Astrocyte (in vitro differentiated cells and primary cell): ENCODE measurements around the gene RAB27B.

Experiments
- EZH2 ChIP-seq: IDR thresholded peaks from 2 replicates; pipeline ENCODE4 v1.6.1; 2012; ENCODE audit warnings: mild to moderate bottlenecking, low read length, inconsistent platforms; ENCODE audit not compliant: insufficient read depth
- TF ChIP-seq, protein P1 (sequence below): IDR thresholded peaks from 2 replicates; pipeline ENCODE4 v1.5.1; 2011; ENCODE audit warnings: low read depth, mild to moderate bottlenecking, inconsistent platforms, low read length, moderate library complexity; ENCODE audit not compliant: insufficient read depth

DNA sequence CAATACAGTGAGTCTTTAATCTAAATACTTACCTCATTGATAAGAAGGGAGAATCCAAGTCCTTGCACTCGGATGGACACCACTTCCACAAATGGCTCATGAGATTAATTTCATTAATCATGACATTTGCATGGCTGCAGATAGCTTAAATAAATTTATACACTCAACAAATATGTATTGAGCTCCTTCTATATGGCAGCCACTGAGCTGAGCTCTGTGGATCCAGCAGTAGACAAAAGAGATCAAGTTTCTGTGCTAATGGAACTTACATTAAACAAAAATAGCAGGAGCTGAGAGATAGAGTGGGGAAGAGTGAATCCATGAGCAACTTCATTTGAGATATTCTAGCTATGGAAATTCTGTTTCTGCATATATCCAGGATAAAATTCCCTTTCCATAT, 44.4 kb downstream of the RAB27B start:
- TF ChIP-seq, protein P1, sequence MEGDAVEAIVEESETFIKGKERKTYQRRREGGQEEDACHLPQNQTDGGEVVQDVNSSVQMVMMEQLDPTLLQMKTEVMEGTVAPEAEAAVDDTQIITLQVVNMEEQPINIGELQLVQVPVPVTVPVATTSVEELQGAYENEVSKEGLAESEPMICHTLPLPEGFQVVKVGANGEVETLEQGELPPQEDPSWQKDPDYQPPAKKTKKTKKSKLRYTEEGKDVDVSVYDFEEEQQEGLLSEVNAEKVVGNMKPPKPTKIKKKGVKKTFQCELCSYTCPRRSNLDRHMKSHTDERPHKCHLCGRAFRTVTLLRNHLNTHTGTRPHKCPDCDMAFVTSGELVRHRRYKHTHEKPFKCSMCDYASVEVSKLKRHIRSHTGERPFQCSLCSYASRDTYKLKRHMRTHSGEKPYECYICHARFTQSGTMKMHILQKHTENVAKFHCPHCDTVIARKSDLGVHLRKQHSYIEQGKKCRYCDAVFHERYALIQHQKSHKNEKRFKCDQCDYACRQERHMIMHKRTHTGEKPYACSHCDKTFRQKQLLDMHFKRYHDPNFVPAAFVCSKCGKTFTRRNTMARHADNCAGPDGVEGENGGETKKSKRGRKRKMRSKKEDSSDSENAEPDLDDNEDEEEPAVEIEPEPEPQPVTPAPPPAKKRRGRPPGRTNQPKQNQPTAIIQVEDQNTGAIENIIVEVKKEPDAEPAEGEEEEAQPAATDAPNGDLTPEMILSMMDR, result no peak
- TF ChIP-seq EZH2, result no peak
